Heart left ventricle (tissue), 16 donors: ENCODE measurements around the gene ILF2. TPM values are rescaled to one million over a fixed set of nuclear protein-coding genes. Genes with fewer than 3 reads are reported as not detected.
A peak's percentile ranks its signal among the peaks of the same experiment; 100 is the strongest.

ENCODE experiments used
- ATAC-seq, 4 donors: fragments of 200-7000 bp; cut with Tn5 transposase; one replicate each; pipeline ENCODE4 v1.9.1; 2020 to 2022; ENCODE audit warnings: moderate library complexity in 4 of 4, mild to moderate bottlenecking in 3 of 4, moderate number of reproducible peaks in 1 of 4
- DNase-seq, 5 donors: peaks; one replicate each; pipeline ENCODE4 v3.0.0-alpha.2; 2020
- H3K27ac ChIP-seq, 12 donors: fragments of 200-600 bp; sonication (generic) in 4 of 12; one replicate each; pipeline versions ENCODE4 v1.5.0 to v1.8.0; 2016 to 2022; ENCODE audit warnings: mild to moderate bottlenecking in 2 of 12
- H3K27me3 ChIP-seq, 9 donors: fragments of 200-600 bp; sonication (generic) in 2 of 9; one replicate each; pipeline versions ENCODE4 v1.5.1 to v1.8.0; 2016 to 2022; ENCODE audit warnings: mild to moderate bottlenecking in 3 of 9
- H3K36me3 ChIP-seq, 9 donors: fragments of 200-600 bp; sonication (generic) in 2 of 9; one replicate each; pipeline versions ENCODE4 v1.5.0 to v1.8.0; 2018 to 2022; ENCODE audit warnings: mild to moderate bottlenecking in 2 of 9
- H3K4me1 ChIP-seq, 12 donors: fragments of 200-600 bp; sonication (generic) in 4 of 12; one replicate each; pipeline versions ENCODE4 v1.5.0 to v1.8.0; 2016 to 2022; ENCODE audit warnings: mild to moderate bottlenecking in 3 of 12
- H3K4me3 ChIP-seq, 12 donors: fragments of 200-600 bp; sonication (generic) in 4 of 12; one replicate each; pipeline versions ENCODE4 v1.5.0 to v1.8.0; 2017 to 2022; ENCODE audit warnings: mild to moderate bottlenecking in 9 of 12, moderate library complexity in 4 of 12
- H3K9me3 ChIP-seq, 12 donors: fragments of 200-600 bp; sonication (generic) in 4 of 12; one replicate each; pipeline versions ENCODE4 v1.5.0 to v1.8.0; 2016 to 2022; ENCODE audit warnings: mild to moderate bottlenecking in 1 of 12
- POLR2A ChIP-seq, 2 donors: fragments of 450-650 bp; IDR thresholded peaks; one replicate each; pipeline ENCODE4 v1.6.1; 2017; ENCODE audit warnings: antibody characterized with exemption in 2 of 2, mild to moderate bottlenecking in 2 of 2, moderate library complexity in 2 of 2
- WGBS, 4 donors: extraction: QIAGEN DNeasy Blood & Tissue Kit in 2 of 4; methylation state at CpG; one replicate each; pipeline versions ENCODE4 v1.1.5 to v1.1.7; 2013 to 2018; 5-methylcytosine and 5-hydroxymethylcytosine counted together
- intact Hi-C, 10 donors: fragments of 100-400 bp; cut with DNase I; formaldehyde crosslinking; loops; one replicate each; pipeline versions ENCODE4 v1.11.1 to v1.14.2; 2022
- polyA plus RNA-seq, 2 donors: library from polyadenylated mRNA; stranded (reverse); fragments of 200-250 nt; gene quantifications; one replicate each; pipeline ENCODE4 v1.2.3, GENCODE V29; 2013
- total RNA-seq, 9 donors: library from RNA; depleted of rRNA in 2 of 9; stranded (reverse); fragments of >200 nt in 2 of 9; fragmentation: NEBNext Ultra II Directional in 3 of 9; extraction: Animal tissue kit (Norgen Biotek cat#: 25700) in 3 of 9; gene quantifications; one replicate each; pipeline versions ENCODE4 v1.1.0 to v1.2.4, GENCODE V29; 2016 to 2023
- TF ChIP-seq, protein P1 (sequence below), 12 donors: fragments of 200-600 bp; sonication (generic) in 4 of 12; IDR thresholded peaks; one replicate each; pipeline versions ENCODE4 v1.5.0 to v1.8.0; 2018 to 2022; ENCODE audit warnings: antibody characterized with exemption in 12 of 12, mild to moderate bottlenecking in 5 of 12
- donor health status: ischemic (EF 13 %, LVEDD 7.1; RV severe dilation, severe dysfunction).
- donor health status: healthy with polysubstance abuse.
- donor health status: DM: no; HTN: yes; CAD: no.
- donor health status: DM: no; HTN: no; CAD: no.
- donor health status: ischemic (EF 25% LVEDD 6.9; RV normal size, moderate dysfunction).
- donor health status: ischemic (EF 25% LVEDD 5.7; RV mildly dilated, moderate dysfunction).
- donor health status: healthy.
- donor health status: DM: yes; HTN: yes; CAD: no.
- donor health status: ischemic (EF 35%, LVEDD 5.7; RV mildly dilated, moderate dysfunction).
- donor health status: nonischemic (EF 11% LVEDD 7.7; RV severe dilation, severe dysfunction).
- donor health status: DM: yes; HTN: yes; CAD: no.
- donor health status: PGD.
- donor health status: ischemic (EF 29% LVEDD 5.4; RV normal size, mild dysfunction).
- donor health status: nonischemic (EF 23%, LVEDD 6.1; RV moderate dilation, normal function).

Gene ILF2
- total and polyA plus RNA-seq, 11 donors = 22.1 to 163 (median 74.2) TPM

DNA sequence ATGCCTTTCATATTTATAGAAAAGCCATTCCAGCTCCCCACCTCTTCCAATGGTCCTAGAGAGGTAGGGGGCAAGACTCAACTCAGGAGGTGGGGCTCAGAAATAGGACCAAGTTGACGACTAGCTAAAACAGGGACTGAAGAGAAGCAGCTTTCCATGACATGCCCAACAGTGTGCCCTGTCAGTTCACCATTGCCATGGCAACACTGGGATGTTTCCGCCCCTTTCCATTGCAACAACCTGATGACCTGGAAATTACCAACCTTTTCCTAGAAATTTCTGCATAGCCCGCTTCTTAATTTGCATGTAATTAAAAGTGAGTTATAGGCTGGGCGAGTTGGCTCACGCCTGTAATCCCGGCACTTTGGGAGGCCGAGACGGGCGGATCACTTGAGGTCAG, 34.7 kb upstream of the ILF2 start:
- ATAC-seq (no peak), DNase-seq (no peak)
- Histone ChIP-seq H3K36me3 (no peaks in the 10 kb centered on the region), H3K27ac (no peak overlapping the region), H3K4me1 (no peaks in the 10 kb centered on the region), H3K27me3 (no peaks in the 10 kb centered on the region), H3K4me3 (no peak overlapping the region), H3K9me3 (no peaks in the 10 kb centered on the region)
- intact Hi-C loops = no loop called here
- TF ChIP-seq, protein P1, sequence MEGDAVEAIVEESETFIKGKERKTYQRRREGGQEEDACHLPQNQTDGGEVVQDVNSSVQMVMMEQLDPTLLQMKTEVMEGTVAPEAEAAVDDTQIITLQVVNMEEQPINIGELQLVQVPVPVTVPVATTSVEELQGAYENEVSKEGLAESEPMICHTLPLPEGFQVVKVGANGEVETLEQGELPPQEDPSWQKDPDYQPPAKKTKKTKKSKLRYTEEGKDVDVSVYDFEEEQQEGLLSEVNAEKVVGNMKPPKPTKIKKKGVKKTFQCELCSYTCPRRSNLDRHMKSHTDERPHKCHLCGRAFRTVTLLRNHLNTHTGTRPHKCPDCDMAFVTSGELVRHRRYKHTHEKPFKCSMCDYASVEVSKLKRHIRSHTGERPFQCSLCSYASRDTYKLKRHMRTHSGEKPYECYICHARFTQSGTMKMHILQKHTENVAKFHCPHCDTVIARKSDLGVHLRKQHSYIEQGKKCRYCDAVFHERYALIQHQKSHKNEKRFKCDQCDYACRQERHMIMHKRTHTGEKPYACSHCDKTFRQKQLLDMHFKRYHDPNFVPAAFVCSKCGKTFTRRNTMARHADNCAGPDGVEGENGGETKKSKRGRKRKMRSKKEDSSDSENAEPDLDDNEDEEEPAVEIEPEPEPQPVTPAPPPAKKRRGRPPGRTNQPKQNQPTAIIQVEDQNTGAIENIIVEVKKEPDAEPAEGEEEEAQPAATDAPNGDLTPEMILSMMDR (IDR thresholded peaks at IDR 0.05) = no peak
- no peak for TF ChIP-seq POLR2A (IDR thresholded peaks at IDR 0.05)
- WGBS, 4 donors = 92 to 97% (median 96%) methylated on average over 9 of the region's 9 CpGs

DNA sequence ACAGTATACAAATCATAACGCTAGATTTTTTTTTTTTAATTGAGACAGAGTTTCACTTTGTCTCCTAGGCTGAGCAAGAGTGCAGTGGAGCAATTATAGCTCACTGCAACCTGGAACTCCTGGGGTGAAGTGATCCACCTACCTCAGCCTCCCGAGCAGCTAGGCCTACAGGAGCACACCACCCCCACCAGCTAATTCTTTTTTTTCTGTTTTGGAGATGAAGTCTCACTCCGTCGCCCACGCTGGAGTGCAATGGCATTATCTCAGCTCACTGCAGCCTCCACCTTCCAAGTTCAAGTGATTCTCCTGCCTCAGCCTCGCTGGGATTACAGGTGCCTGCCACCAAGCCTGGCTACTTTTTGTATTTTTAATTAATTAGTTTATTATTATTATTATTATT, 29.0 kb upstream of the ILF2 start:
- no peaks in the 10 kb centered on the region for H3K27me3 ChIP-seq
- ATAC-seq (no peak), DNase-seq (no peak)
- H3K27ac ChIP-seq = peak overlapping the region in 4 of 12 donors; percentile 85 to 98 (median 92)
- 88 to 96% (median 94%) methylated on average over 6 of the region's 6 CpGs for WGBS, 4 donors
- no peaks in the 10 kb centered on the region for H3K9me3 ChIP-seq
- no peaks in the 10 kb centered on the region for H3K36me3 ChIP-seq
- H3K4me1 ChIP-seq = peaks cover 11 to 37% (median 24%) of the 10 kb centered on the region in 12 donors
- no peak for TF ChIP-seq POLR2A (IDR thresholded peaks at IDR 0.05)
- TF ChIP-seq, protein P1 (IDR thresholded peaks at IDR 0.05) = no peak
- no peak overlapping the region for H3K4me3 ChIP-seq
- intact Hi-C loops = loop anchor here in 2 of 10 donors (2.0 to 5.0 kb wide), 3 partner anchors 27 to 53 kb away; no protein-coding TSS in a partner anchor

DNA sequence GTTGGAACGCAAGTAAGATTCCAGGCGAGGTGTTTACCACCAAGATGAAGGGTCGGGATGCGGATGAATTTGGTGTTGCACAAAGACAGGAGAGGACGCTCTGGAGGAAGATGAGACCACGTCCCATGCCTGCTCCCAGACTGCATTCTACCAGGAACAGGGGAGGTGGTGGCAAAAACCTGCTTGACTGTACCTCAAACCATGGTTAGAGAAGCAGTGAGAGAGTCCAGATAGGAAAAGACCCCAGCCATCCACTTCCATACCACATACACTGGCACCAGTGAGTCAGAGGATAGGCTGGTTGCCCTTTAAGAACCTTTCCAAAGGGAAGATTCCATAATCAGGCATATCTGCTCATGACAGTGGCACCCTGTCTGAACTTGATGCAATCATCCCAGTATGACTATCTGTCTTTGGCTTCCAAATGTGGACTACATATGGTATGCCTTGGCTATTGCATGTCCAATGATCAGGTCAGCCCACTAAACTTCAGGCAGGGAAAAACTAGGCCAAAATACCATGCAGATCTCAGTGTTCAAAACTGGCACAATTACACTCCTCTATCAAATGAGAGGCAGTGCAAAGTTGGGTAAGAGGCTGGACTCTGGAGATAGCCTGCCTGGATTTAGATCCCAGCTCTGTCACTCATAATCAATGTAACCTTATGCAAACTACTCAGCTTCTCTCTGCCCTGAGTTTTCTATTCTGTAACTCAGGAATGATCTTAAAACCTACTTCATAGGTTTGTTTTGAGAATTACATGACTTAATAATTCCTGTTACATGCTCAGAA, 28.3 kb upstream of the ILF2 start:
- ATAC-seq = no peak
- H3K4me3 ChIP-seq = peak overlapping the region in 2 of 12 donors; percentile 31 to 33
- intact Hi-C loops = loop anchor here in 2 of 10 donors (2.0 to 5.0 kb wide), 3 partner anchors 28 to 53 kb away; no protein-coding TSS in a partner anchor

More for the DNA sequence above, 28.3 kb upstream of the ILF2 start:
- H3K27ac ChIP-seq = peak overlapping the region; percentile 83 to 98 (median 90)
- WGBS, 4 donors = 79 to 89% (median 85%) methylated on average over 6 of the region's 6 CpGs
- H3K4me1 ChIP-seq = peaks cover 11 to 37% (median 24%) of the 10 kb centered on the region in 12 donors
- DNase-seq = no peak
- H3K27me3 ChIP-seq = no peaks in the 10 kb centered on the region
- no peaks in the 10 kb centered on the region for H3K36me3 ChIP-seq
- TF ChIP-seq POLR2A (IDR thresholded peaks at IDR 0.05) = no peak
- TF ChIP-seq, protein P1 (IDR thresholded peaks at IDR 0.05) = no peak
- H3K9me3 ChIP-seq = no peaks in the 10 kb centered on the region
